Stimulated activated CD4-positive, alpha-beta T cell treated with anti-CD3 and anti-CD28 coated beads, Interleukin-15, amount 100 ng/mL, for 1 hour (primary cell): ENCODE measurements around the gene SLC4A11.

ENCODE experiments used
- DNase-seq, 2 donors: peaks; one replicate each; pipeline ENCODE4 v3.0.0-alpha.2; 2020; ENCODE audit warnings: low read depth in 1 of 2, low spot score in 1 of 2

Gene SLC4A11

GRCh38 chr20:3239026-3239866 lies at the start of gene SLC4A11:
TSS of gene SLC4A11 (minus strand) at chr20:3239190. CDS start at chr20:3239137, 53 bp downstream.
- DNase-seq = no peak

- no peak for DNase-seq
These were observed 44.3 kb upstream of the SLC4A11 start for GRCh38 chr20:3283222-3283820.

GRCh38 chr20:3282271-3283221 lies 43.6 kb upstream of the SLC4A11 start:
- no peak for DNase-seq

- no peak for DNase-seq
These were observed 42.4 kb upstream of the SLC4A11 start for GRCh38 chr20:3281437-3281836.

GRCh38 chr20:3279761-3280160 lies 40.8 kb upstream of the SLC4A11 start:
- no peak for DNase-seq

GRCh38 chr20:3277686-3278465 lies 38.9 kb upstream of the SLC4A11 start:
- no peak for DNase-seq

GRCh38 chr20:3276680-3277015 lies 37.7 kb upstream of the SLC4A11 start:
- DNase-seq = no peak

GRCh38 chr20:3275966-3276679 lies 37.1 kb upstream of the SLC4A11 start:
- no peak for DNase-seq

- no peak for DNase-seq
These were observed 36.3 kb upstream of the SLC4A11 start for GRCh38 chr20:3275064-3275935.

GRCh38 chr20:3273371-3273770 lies 34.4 kb upstream of the SLC4A11 start:
- no peak for DNase-seq

GRCh38 chr20:3270051-3270450 lies 31.1 kb upstream of the SLC4A11 start:
- no peak for DNase-seq

- no peak for DNase-seq
These were observed 23.6 kb upstream of the SLC4A11 start for GRCh38 chr20:3262566-3262965.

GRCh38 chr20:3258429-3258828 lies 19.4 kb upstream of the SLC4A11 start:
- no peak for DNase-seq

- no peak for DNase-seq
These were observed 16.7 kb upstream of the SLC4A11 start for GRCh38 chr20:3255728-3256127.

GRCh38 chr20:3251806-3252205 lies 12.8 kb upstream of the SLC4A11 start:
- no peak for DNase-seq

- DNase-seq = no peak
These were observed 11.1 kb upstream of the SLC4A11 start for GRCh38 chr20:3250091-3250504.

GRCh38 chr20:3248993-3249347 lies 10.0 kb upstream of the SLC4A11 start:
- no peak for DNase-seq

- no peak for DNase-seq
These were observed 9.4 kb upstream of the SLC4A11 start for GRCh38 chr20:3248167-3248992.
